Cardiac septum (tissue), 1 donor: ENCODE data around the gene OR7A17. TPM values are rescaled to one million over a fixed set of nuclear protein-coding genes. Genes with fewer than 3 reads are reported as not detected.

Experiments used
- DNase-seq: peaks from one replicate; pipeline ENCODE4 v3.0.0-alpha.2; 2020; ENCODE audit warnings: low spot score
- intact Hi-C: fragments of 100-400 bp; cut with DNase I; formaldehyde crosslinking; loops from one replicate; pipeline ENCODE4 v1.14.0; 2022
- long read RNA-seq: library from polyadenylated mRNA; unstranded; transcript quantifications from one replicate; pipeline ENCODE4 v2.0.0, GENCODE V29; 2021
- total RNA-seq: library from RNA; stranded (reverse); fragmentation: NEBNext Ultra II Directional; extraction: Animal tissue kit (Norgen Biotek cat#: 25700); gene quantifications from one replicate; pipeline ENCODE4 v1.2.1, GENCODE V29; 2021
- donor health status: DM: no; HTN: no; CAD: no.

The OR7A17 gene
- total RNA-seq, result not detected
- long read RNA-seq, result 0 reads

DNA sequence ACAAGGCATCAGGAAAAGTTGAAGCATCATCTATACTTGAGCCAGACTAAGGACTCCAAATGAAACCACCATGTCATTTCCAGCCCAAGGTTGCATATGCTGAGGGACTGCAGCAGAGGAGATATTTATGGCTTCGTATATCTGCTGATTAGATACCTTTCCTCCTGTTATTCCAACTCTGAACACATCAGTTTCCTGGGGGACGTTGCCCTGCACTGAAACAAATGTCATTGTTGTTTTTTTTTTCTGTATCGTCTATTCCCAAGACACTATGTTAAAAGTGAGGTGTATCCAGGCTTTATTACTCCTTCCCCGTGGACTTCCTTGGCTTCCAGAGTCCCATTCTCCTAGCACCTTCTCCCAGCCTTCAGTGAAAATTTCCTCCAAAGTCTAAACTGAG lies at the start of gene OR7A17:
TSS of gene OR7A17 (minus strand) at position 101 of the 400 bp plus-strand sequence. CDS start 4,777 bp downstream, outside the sequence.
- DNase-seq, result no peak
- intact Hi-C loops, result loop anchor here (5.0 kb wide), 1 partner anchor 99 kb away; no protein-coding TSS in a partner anchor

DNA sequence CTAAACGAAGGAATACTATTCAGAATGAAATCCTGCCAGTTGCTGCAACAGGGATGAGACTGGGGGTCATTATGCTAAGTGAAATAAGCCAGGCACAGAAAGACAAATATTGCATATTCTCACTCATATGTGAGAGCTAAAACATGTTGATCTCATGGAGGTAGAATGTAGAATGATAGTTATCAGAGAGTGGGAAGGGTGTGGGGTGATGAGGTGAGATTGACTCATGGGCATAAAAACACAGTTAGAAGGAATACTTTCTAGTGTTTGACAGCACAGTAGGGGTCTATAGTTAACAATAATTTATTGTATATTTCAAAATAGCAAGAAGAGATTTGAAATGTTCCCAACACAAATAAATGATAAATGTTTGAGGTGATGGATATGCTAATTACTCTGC lies 47.6 kb upstream of the OR7A17 start:
- intact Hi-C loops, result no loop called here
- no peak for DNase-seq

DNA sequence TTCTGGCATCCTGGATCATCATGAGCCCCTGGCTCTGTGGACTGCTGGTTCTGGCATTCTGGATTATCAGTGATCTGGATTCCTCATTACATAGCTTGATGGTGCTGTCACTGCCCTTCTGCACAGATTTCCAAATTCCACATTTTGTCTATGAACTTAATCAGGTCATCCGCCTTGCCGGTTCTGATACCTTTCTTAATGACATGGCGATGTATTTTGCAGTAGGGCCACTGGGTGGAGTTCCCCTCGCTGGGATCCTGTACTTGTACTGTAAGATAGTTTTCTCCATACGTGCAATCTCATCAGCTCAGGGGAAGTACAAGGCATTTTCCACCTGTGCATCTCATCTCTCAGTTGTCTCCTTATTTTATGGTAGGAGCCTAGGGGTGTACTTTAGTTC lies 30.9 kb upstream of the OR7A17 start:
- DNase-seq, result no peak
- intact Hi-C loops, result no loop called here

DNA sequence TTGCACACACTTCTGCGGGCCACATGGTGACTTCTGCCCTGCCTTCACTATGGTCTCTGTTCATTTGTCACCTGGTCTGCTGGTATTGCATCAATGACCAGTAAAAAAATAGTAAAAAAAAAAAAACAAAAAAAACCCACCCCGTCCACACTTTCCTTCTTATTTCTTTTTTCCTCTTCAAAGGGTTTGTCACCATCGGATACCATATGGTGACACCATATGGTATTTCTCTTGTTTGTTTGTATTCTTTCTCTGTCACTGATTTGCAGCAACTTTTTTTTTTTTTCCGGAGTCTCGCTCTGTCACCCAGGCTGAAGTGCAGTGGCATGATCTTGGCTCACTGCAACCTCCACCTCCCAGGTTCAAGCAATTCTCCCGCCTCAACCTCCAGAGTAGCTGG lies 29.2 kb upstream of the OR7A17 start:
- intact Hi-C loops, result no loop called here
- DNase-seq, result no peak

DNA sequence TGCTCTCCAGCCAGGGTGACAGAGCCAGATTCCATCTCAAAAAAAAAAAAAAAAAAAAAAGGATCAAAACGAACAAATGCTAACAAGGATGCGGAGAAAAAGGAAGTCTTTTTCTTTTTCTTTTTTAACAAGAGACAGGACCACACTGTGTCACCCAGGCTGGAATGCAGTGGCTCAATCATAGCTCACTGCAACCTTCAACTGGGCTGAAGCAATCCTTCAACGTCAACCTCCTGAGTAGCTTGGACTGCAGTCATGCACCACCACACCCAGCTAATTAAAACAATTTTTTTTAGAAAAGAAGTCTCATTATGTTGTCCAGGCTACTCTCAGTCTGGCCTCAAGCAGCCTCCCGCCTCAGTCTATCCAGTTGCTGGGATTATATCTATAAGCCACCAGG lies 20.8 kb upstream of the OR7A17 start:
- intact Hi-C loops, result no loop called here
- no peak for DNase-seq

DNA sequence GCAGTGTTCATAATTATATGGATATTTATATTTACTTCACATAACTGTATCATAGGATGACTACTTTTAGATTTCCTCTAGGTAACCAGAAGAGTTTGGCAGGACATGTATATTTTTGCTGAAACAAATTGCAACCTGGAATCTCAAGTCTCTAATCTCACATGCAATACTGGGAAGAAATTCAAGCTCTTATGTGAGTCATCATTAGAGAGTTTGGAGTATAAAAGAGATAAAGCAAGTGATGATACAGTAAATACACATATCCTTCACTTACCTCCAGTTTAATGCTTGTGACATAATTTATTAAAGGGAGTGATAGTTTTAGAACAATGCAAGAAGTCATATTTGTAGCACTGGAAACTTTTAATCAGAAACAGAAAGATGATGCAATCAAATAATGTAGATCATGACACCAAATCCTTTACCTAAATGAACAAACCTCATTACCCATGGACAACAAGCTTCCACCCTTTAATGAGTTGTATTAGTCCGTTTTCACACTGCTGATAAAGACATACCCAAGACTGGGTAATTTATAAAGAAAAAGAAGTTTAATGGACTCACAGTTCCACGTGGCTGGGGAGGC lies 15.8 kb upstream of the OR7A17 start:
- no peak for DNase-seq
- intact Hi-C loops, result no loop called here

DNA sequence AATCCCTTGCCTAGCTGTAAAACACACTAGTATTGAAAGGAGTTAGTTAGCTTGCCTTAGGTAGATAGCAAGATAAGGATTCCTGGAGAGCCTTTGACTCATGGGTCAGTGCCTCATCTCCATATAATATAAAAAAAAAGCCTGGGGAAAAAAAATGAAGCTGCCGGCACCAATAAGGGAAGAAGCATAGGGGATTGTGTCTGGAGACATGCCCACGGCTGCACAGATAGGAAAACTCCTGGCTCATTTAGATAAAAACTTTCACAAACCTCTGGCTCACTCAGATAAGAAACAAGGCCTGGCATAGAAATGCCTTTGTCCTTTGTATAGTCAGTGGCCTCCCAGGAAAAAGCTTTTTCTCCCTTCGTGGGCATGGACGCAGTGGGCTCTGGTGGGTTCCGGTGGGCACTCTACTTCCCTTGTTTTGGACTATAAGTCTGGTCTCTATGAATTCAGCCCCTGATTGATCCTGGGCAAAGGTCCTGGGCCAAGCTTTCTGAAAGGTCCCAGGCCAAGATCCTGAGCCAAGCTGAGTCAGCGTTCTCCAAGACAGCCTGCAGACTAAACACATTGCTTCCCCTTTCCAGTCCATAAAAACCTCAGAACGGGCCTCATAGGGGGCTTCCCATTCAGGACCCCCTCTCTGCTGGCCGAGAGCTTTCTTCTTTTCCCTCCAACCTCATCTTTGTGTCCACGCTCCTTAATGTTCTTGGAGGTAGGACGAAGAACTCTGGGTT lies 4.9 kb upstream of the OR7A17 start:
- intact Hi-C loops, result no loop called here
- no peak for DNase-seq

DNA sequence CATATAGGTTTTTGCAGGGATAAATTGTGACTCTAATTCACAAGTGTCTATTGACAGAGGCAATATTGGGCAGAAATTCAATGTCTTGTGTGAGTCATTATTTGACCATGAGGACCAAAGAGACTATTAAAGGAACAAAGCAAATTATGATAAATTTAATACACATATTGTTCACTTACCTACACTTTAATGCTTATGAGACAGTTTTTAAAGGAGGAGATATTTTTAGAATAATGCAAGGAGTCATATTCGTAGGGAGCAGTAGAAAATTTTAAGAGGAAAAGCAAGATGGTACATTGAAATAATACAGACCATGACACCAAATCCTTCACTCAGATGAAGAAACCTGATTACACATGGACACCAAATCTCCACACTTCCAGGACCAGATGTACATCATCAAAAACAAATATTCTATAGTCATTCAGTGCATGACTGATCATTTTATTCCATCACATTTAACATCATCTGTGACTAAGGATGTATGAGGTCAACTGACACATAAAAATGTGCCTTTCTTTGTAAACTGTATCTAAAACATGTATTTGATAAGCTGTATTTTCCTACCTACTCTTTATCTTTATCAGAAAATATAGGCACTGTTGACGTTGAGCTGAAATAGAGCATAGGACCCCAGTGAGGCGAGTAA lies 4.2 kb upstream of the OR7A17 start:
- no peak for DNase-seq
- intact Hi-C loops, result loop anchor here (2.0 to 5.0 kb wide), 2 partner anchors 103 to 315 kb away; no protein-coding TSS in a partner anchor

DNA sequence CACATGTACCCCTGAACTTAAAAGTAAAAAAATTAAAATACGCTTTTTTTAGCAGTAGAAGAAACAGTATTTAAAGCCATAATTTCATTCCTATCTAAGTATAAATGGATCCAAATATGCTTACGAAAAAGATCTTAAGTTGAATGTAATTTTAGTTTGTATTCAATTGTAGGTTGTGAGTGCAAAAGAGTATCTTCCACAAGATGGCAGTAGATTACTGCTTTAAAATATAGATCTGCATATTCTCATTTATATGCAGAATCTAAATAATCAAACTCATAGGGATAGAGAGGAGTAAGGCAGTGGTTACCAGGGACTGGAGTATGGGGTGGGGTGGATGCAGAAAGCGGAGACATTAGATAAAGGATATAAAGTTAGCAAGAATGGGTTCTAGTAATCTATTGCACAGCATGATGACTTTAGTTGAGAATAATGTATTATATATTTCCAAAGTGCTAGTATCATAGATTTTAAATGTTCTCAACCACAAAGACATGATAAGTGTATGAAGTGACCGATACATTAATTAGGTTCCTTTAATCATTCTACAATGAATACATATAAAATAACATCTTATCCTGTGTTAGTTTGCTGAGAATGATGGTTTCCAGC lies 14.2 kb downstream of the OR7A17 start:
- no peak for DNase-seq
- intact Hi-C loops, result no loop called here

DNA sequence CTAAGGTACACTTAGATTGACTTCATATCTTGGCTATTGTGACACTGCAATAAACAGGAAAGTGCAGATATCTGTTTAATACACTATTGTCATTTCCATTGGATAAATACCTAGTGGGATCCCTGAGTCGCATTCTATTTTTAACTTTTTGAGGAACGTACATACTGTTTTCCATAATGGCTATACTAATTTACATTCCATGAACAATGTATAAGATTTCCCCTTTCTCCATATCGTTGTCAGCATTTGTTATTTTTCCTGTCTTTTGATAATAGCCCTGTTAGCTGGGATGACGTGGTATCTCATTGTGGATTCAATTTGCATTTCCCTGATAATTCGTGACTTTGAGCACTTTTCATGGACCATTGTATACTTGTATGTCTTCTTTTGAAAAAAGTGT lies 17.4 kb downstream of the OR7A17 start:
- intact Hi-C loops, result no loop called here
- no peak for DNase-seq

DNA sequence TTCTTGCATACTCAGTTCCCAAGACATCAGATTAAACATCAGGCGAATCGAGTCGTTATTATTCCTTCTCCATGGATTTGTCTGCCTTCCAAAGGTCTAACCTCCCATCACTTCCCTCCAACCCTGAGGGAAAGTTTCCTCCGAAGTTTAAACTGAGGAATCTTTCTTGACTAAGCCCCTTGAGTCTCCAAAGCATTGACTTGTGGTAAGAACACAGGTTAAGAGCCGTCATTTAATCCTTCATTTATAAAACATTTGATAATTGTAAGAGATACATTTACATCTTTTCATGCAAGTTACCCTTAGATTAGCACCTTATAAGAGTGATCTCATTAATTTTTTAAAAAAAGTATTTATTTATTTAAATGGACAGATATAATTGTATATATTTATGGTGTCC lies 37.1 kb downstream of the OR7A17 start, which contains the start of gene OR7A10:
TSS of gene OR7A10 (minus strand) at position 101 of the 400 bp plus-strand sequence. CDS start 7,045 bp downstream, outside the sequence.
- intact Hi-C loops, result no loop called here
- DNase-seq, result no peak

DNA sequence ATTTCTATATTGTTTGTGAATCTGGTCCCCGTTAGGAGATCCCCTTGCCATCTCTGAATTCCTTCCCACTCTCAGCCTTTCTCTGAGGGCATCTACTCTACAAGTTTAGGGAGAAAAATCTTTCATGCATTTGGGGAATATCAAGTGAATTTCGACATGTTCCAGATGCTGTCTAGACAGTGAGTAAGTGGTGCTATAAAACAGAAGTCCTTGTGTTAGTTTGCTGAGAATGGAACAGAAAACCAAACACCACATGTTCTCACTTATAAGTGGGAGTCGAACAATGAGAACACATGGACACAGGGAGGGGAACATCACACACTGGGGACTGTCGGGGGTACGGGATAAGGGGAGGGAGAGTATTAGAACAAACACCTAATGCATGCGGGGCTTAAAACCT lies 42.4 kb downstream of the OR7A17 start:
- no peak for DNase-seq
- intact Hi-C loops, result no loop called here

DNA sequence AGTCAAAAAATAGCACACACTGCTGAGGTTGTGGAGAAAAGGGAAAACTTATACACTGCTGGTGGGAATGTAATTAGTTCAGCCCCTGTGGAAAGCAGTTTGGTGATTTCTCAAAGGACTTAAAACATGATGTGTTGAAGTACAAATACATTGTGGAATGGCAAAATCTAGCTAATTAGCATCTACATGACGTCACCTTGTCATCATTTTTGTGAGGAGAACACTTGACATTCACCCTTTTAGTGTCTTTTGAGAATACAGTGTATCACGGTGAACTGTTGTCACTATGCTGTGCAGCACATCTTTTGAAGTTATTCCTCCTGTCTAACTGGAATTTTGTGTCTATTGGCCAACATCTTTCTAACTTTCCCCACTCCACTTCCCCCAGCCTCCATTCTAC lies 42.8 kb downstream of the OR7A17 start:
- intact Hi-C loops, result no loop called here
- no peak for DNase-seq

DNA sequence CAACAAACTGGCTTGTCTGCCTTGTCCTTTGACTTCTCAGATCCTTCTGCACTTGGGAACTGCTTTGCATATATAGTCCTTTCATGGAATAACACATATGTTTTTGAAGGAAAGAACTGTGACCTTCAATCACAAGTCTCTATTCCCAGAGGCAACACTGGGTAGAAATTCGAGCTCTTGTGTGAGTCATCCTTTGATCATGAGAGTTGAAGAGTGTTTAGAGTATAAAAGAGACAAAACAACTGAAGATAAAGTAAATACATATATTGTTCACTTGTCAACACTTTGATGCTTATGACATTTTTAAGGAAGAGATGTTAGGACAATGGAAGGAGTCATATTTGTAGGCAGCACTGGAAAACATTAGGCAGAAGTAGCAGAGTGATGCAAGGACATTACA lies 45.7 kb downstream of the OR7A17 start:
- intact Hi-C loops, result no loop called here
- DNase-seq, result no peak

DNA sequence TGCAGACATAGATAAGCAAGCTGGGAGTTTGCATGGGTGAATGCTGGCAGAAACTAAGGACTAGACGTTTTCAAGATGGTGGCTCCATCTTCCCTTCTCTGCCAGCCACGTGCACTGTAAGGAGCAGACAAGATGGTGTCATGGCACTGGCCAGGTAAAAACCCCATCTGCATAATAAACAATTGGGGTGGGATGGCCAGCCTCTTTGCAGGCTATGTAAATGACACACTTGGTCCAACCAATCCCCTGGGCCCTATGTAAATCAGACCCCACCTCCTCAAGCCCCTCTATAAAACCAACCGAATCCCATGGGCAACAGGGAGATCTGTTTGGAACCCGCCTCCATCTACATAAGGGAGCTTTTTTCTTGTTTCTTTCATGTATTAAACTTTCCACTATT lies 48.5 kb downstream of the OR7A17 start:
- intact Hi-C loops, result no loop called here

DNA sequence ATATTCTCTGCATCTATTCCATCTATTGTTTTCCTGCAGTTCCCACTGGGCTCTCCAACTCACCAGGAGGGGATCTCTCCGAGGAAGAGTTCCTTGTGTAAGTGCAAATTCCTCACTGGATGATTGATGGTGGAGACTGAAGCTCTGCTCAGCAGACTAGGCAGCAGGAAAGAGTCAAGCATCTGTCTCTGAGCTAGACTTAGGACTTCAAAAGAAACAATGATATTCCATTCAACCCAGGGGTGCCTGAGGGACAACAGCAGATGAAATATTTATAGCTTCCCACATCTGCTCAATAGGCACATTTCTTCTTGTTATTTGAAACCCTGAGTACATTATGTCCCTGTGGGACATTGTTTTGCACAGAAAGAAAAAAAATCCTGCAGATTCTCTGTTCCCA lies 50.9 kb downstream of the OR7A17 start, which contains the start of the genes OR7A5 and OR7C1:
TSS of gene OR7A5 (minus strand) at position 175 of the 400 bp plus-strand sequence. CDS start 6,944 bp downstream, outside the sequence.
TSS of gene OR7C1 (minus strand) at position 175 of the 400 bp plus-strand sequence. CDS start 35,049 bp downstream, outside the sequence.
- intact Hi-C loops, result no loop called here

More for the DNA sequence above, 48.5 kb downstream of the OR7A17 start:
- DNase-seq, result no peak

DNA sequence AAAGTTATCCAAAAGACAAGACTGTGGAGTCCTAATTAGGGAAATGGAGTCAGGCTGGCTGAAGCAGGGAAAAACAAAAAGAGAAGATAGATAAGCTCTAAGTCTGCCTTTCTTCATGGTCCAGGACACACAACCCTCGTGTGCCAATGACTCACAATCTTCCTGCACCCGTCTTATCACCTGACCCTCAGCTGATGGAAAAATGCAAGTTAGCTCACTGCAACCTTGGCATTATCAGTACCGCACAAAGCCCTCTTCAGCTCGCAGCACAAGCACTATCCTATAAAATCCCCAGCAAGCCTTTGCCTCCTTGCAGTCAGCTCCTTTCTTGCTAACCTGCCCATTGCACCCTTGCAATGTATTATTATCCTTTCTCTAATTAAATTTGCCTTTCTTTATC lies 55.2 kb downstream of the OR7A17 start:
- DNase-seq, result no peak
- intact Hi-C loops, result no loop called here

More for the DNA sequence above, 50.9 kb downstream of the OR7A17 start, which contains the start of the genes OR7A5 and OR7C1:
- DNase-seq, result no peak
